Naive B cell (primary cell): Measurements from ENCODE around the gene ZFYVE16. TPM values are rescaled to one million over a fixed set of nuclear protein-coding genes. Genes with fewer than 3 reads are reported as not detected.
"Not testable (repeated sequence)": the region's sequence is repeated elsewhere in the genome, so short reads cannot be mapped to it uniquely, and the experiment has no call there.

Source experiments
- ATAC-seq, 2 donors: fragments of 150-1000 bp; cut with Tn5 transposase; 2 replicates each; pipeline ENCODE4 v1.10.0; 2021; ENCODE audit warnings: low read depth in 2 of 2, mild to moderate bottlenecking in 2 of 2, moderate library complexity in 2 of 2
- DNase-seq: peaks from one replicate; pipeline ENCODE4 v3.0.0; 2022
- H3K27ac Mint-ChIP-seq, 6 donors: one replicate each; pipeline ENCODE4 v1.8.0; 2020 to 2022; ENCODE audit warnings: mild to moderate bottlenecking in 6 of 6, mixed read lengths in 6 of 6, moderate library complexity in 5 of 6, inconsistent platforms in 2 of 6
- H3K27me3 Mint-ChIP-seq, 3 donors: one replicate each; pipeline ENCODE4 v1.8.0; 2021 to 2022; ENCODE audit warnings: mixed read lengths in 3 of 3, mild to moderate bottlenecking in 1 of 3
- H3K36me3 Mint-ChIP-seq, 2 donors: one replicate each; pipeline ENCODE4 v1.8.0; 2020 to 2022; ENCODE audit warnings: mixed read lengths in 2 of 2, inconsistent platforms in 1 of 2, mild to moderate bottlenecking in 1 of 2
- H3K4me1 Mint-ChIP-seq, 3 donors: one replicate each; pipeline ENCODE4 v1.8.0; 2020 to 2022; ENCODE audit warnings: mixed read lengths in 3 of 3, inconsistent platforms in 1 of 3, mild to moderate bottlenecking in 1 of 3, moderate library complexity in 1 of 3
- H3K4me3 Mint-ChIP-seq, 8 donors: one replicate each; pipeline ENCODE4 v1.8.0; 2020 to 2022; ENCODE audit warnings: mild to moderate bottlenecking in 8 of 8, mixed read lengths in 8 of 8, moderate library complexity in 8 of 8, inconsistent platforms in 2 of 8
- H3K9me3 Mint-ChIP-seq, 7 donors: one replicate each; pipeline ENCODE4 v1.8.0; 2020 to 2022; ENCODE audit warnings: mixed read lengths in 7 of 7, mild to moderate bottlenecking in 5 of 7, inconsistent platforms in 2 of 7, moderate library complexity in 1 of 7
- polyA plus RNA-seq, 6 donors: library from polyadenylated mRNA; unstranded; fragments of 300-500 nt; fragmentation: Illumina TruSeq; gene quantifications; one replicate each; pipeline ENCODE4 v1.2.3, GENCODE V29; 2021; ENCODE audit warnings: low read depth in 6 of 6

ZFYVE16 gene
- polyA plus RNA-seq, 6 donors from 2014 or later: 3.7 to 9.2 (median 8.0) TPM

- Mint-ChIP-seq H3K4me1 (no peaks in the 10 kb centered on the region), H3K27me3 (peaks cover 3 to 13% (median 10%) of the 10 kb centered on the region in 3 donors), H3K4me3 (no peak overlapping the region), H3K27ac (no peak overlapping the region), H3K9me3 (peaks cover 10 to 50% (median 32%) of the 10 kb centered on the region in 7 donors), H3K36me3 (peaks cover 9 to 32% of the 10 kb centered on the region in 2 donors)
- peak in 1 of 2 donors; percentile 39 for ATAC-seq
- no peak for DNase-seq
Observed at GRCh38 chr5:80481019-80481893, 73.4 kb downstream of the ZFYVE16 start.

- H3K27me3 Mint-ChIP-seq: peaks cover 10 to 23% (median 20%) of the 10 kb centered on the region in 3 donors
- H3K9me3 Mint-ChIP-seq: peaks cover 10 to 50% (median 35%) of the 10 kb centered on the region in 7 donors
- H3K27ac Mint-ChIP-seq: no peak overlapping the region
- no peak for DNase-seq
- peak overlapping the region in 1 of 8 donors; percentile 65 for H3K4me3 Mint-ChIP-seq
- peaks cover 0 to 8% (median 7%) of the 10 kb centered on the region in 3 donors for H3K4me1 Mint-ChIP-seq
- ATAC-seq: no peak
- H3K36me3 Mint-ChIP-seq: peaks cover 9 to 41% of the 10 kb centered on the region in 2 donors
Observed at GRCh38 chr5:80482578-80482977, 74.7 kb downstream of the ZFYVE16 start.

GRCh38 chr5:80483636-80484232 lies 75.9 kb downstream of the ZFYVE16 start:
- Mint-ChIP-seq H3K4me3 (no peak overlapping the region), H3K27ac (no peak overlapping the region), H3K9me3 (peaks cover 10 to 50% (median 35%) of the 10 kb centered on the region in 7 donors), H3K36me3 (peaks cover 9 to 41% of the 10 kb centered on the region in 2 donors), H3K4me1 (peaks cover 7 to 12% (median 8%) of the 10 kb centered on the region in 3 donors), H3K27me3 (peaks cover 10 to 23% (median 20%) of the 10 kb centered on the region in 3 donors)
- DNase-seq: no peak
- ATAC-seq: no peak

GRCh38 chr5:80487444-80487828 lies 79.6 kb downstream of the ZFYVE16 start:
- Mint-ChIP-seq H3K4me1 (peaks cover 7 to 12% (median 8%) of the 10 kb centered on the region in 3 donors), H3K9me3 (peaks cover 4 to 27% (median 20%) of the 10 kb centered on the region in 7 donors), H3K27me3 (peaks cover 10 to 31% (median 23%) of the 10 kb centered on the region in 3 donors), H3K36me3 (peaks cover 9 to 19% of the 10 kb centered on the region in 2 donors), H3K4me3 (peak overlapping the region; percentile 69 to 92 (median 82)), H3K27ac (peak overlapping the region in 1 of 6 donors; percentile 67)
- ATAC-seq: no peak
- DNase-seq: no peak

GRCh38 chr5:80487829-80488721 lies 80.2 kb downstream of the ZFYVE16 start, which contains the start of gene FAM151B:
FAM151B (plus strand) TSS chr5:80488100; CDS start chr5:80488124, 24 bp downstream.
- peaks cover 5 to 18% of the 10 kb centered on the region in 2 donors for H3K36me3 Mint-ChIP-seq
- peaks cover 10 to 31% (median 23%) of the 10 kb centered on the region in 3 donors for H3K27me3 Mint-ChIP-seq
- peak within 1 kb of the TSS in 4 of 6 donors; percentile 38 to 83 (median 64) for H3K27ac Mint-ChIP-seq
- peak; percentile 51 for DNase-seq
- peak; percentile 84 to 89 for ATAC-seq
- H3K4me3 Mint-ChIP-seq: peak within 1 kb of the TSS; percentile 69 to 92 (median 86)
- H3K4me1 Mint-ChIP-seq: peaks cover 7 to 12% (median 8%) of the 10 kb centered on the region in 3 donors
- H3K9me3 Mint-ChIP-seq: peaks cover 2 to 21% (median 14%) of the 10 kb centered on the region in 7 donors

GRCh38 chr5:80491296-80491695 lies 83.4 kb downstream of the ZFYVE16 start:
- ATAC-seq (no peak), DNase-seq (no peak)
- H3K36me3 Mint-ChIP-seq: peaks cover 0 to 10% of the 10 kb centered on the region in 2 donors

GRCh38 chr5:80492741-80493140 lies 84.9 kb downstream of the ZFYVE16 start:
- no peaks in the 10 kb centered on the region for H3K36me3 Mint-ChIP-seq
- no peak overlapping the region for H3K4me3 Mint-ChIP-seq
- no peaks in the 10 kb centered on the region for H3K9me3 Mint-ChIP-seq
- no peak for DNase-seq
- H3K27ac Mint-ChIP-seq: no peak overlapping the region
- H3K4me1 Mint-ChIP-seq: peaks cover 0 to 7% (median 4%) of the 10 kb centered on the region in 3 donors
- peaks cover 0 to 11% (median 0%) of the 10 kb centered on the region in 3 donors for H3K27me3 Mint-ChIP-seq
- ATAC-seq: no peak

More at GRCh38 chr5:80491296-80491695, 83.4 kb downstream of the ZFYVE16 start:
- Mint-ChIP-seq H3K4me3 (peak overlapping the region in 1 of 8 donors; percentile 2), H3K27ac (peak overlapping the region in 1 of 6 donors; percentile 56), H3K9me3 (peaks cover 0 to 7% (median 3%) of the 10 kb centered on the region in 7 donors), H3K27me3 (peaks cover 7 to 21% (median 10%) of the 10 kb centered on the region in 3 donors), H3K4me1 (peaks cover 7 to 12% (median 8%) of the 10 kb centered on the region in 3 donors)

- not testable (repeated sequence) for ATAC-seq, DNase-seq, H3K9me3 Mint-ChIP-seq, H3K4me3 Mint-ChIP-seq, H3K36me3 Mint-ChIP-seq, H3K27ac Mint-ChIP-seq, H3K4me1 Mint-ChIP-seq
- peaks cover 0 to 11% (median 0%) of the 10 kb centered on the region in 3 donors for H3K27me3 Mint-ChIP-seq
Observed at GRCh38 chr5:80493443-80493842, 85.6 kb downstream of the ZFYVE16 start.

- Mint-ChIP-seq H3K9me3 (peaks cover 0 to 5% (median 0%) of the 10 kb centered on the region in 7 donors), H3K4me1 (no peaks in the 10 kb centered on the region), H3K27me3 (no peaks in the 10 kb centered on the region), H3K27ac (no peak overlapping the region), H3K36me3 (no peaks in the 10 kb centered on the region), H3K4me3 (no peak overlapping the region)
- no peak for ATAC-seq
- no peak for DNase-seq
Observed at GRCh38 chr5:80495891-80496290, 88.0 kb downstream of the ZFYVE16 start.

- Mint-ChIP-seq H3K27ac (no peak overlapping the region), H3K4me1 (peaks cover 4 to 11% (median 7%) of the 10 kb centered on the region in 3 donors), H3K4me3 (no peak overlapping the region), H3K27me3 (no peaks in the 10 kb centered on the region), H3K9me3 (peaks cover 0 to 5% (median 0%) of the 10 kb centered on the region in 7 donors), H3K36me3 (no peaks in the 10 kb centered on the region)
- ATAC-seq: no peak
- no peak for DNase-seq
Observed at GRCh38 chr5:80502800-80503199, 94.9 kb downstream of the ZFYVE16 start.

- Mint-ChIP-seq H3K9me3 (peaks cover 0 to 5% (median 0%) of the 10 kb centered on the region in 7 donors), H3K36me3 (no peaks in the 10 kb centered on the region), H3K27ac (peak overlapping the region in 1 of 6 donors; percentile 84), H3K4me3 (peak overlapping the region in 1 of 8 donors; percentile 36), H3K27me3 (no peaks in the 10 kb centered on the region), H3K4me1 (peaks cover 4 to 11% (median 7%) of the 10 kb centered on the region in 3 donors)
- DNase-seq (no peak), ATAC-seq (peak in 1 of 2 donors; percentile 56)
Observed at GRCh38 chr5:80503641-80504040, 95.8 kb downstream of the ZFYVE16 start.

GRCh38 chr5:80504833-80505232 lies 97.0 kb downstream of the ZFYVE16 start:
- ATAC-seq: no peak
- Mint-ChIP-seq H3K9me3 (peaks cover 0 to 4% (median 0%) of the 10 kb centered on the region in 7 donors), H3K36me3 (no peaks in the 10 kb centered on the region), H3K4me1 (peaks cover 4 to 11% (median 7%) of the 10 kb centered on the region in 3 donors), H3K27ac (peak overlapping the region in 2 of 6 donors; percentile 8 to 56), H3K4me3 (no peak overlapping the region), H3K27me3 (no peaks in the 10 kb centered on the region)
- no peak for DNase-seq
